WERI-Rb-1 (cell line): Measurements from ENCODE around the gene LRRTM4.
"Not testable (repeated sequence)": the region's sequence is repeated elsewhere in the genome, so short reads cannot be mapped to it uniquely, and the experiment has no call there.

ENCODE experiments used
- DNase-seq: peaks from one replicate; pipeline ENCODE4 v3.0.0-alpha.2; 2020
- H3K27ac ChIP-seq: fragments of 250-450 bp; sonication (Bioruptor Pico); 2 replicates; pipeline ENCODE4 v1.5.1; 2020; ENCODE audit warnings: mild to moderate bottlenecking, moderate library complexity
- H3K27me3 ChIP-seq: fragments of 250-450 bp; sonication (Bioruptor Pico); 2 replicates; pipeline ENCODE4 v1.5.1; 2021; ENCODE audit warnings: mild to moderate bottlenecking, low read depth, moderate library complexity; ENCODE audit not compliant: insufficient read depth, severe bottlenecking
- H3K36me3 ChIP-seq: fragments of 250-450 bp; sonication (Bioruptor Pico); 2 replicates; pipeline ENCODE4 v1.5.1; 2020; ENCODE audit warnings: mild to moderate bottlenecking, moderate library complexity
- H3K4me3 ChIP-seq: 2 replicates; pipeline ENCODE4 v1.5.1; 2011; ENCODE audit warnings: low read depth, mild to moderate bottlenecking, control low read depth, low read length
- H3K9me3 ChIP-seq: fragments of 250-450 bp; sonication (Bioruptor Pico); 2 replicates; pipeline ENCODE4 v1.5.1; 2021; ENCODE audit warnings: mild to moderate bottlenecking, moderate library complexity; ENCODE audit not compliant: severe bottlenecking
- CTCF ChIP-seq: IDR thresholded peaks from 2 replicates; pipeline ENCODE4 v1.5.1; 2011; ENCODE audit warnings: low read depth, mild to moderate bottlenecking, control low read depth, inconsistent platforms, low read length

Gene LRRTM4

GRCh38 chr2:76813084-76813483 lies 709.1 kb downstream of the LRRTM4 start:
- Histone ChIP-seq H3K36me3 (no peaks in the 10 kb centered on the region), H3K27me3 (no peaks in the 10 kb centered on the region), H3K27ac (no peak overlapping the region), H3K4me3 (no peak overlapping the region), H3K9me3 (no peaks in the 10 kb centered on the region)
- TF ChIP-seq CTCF: no peak
- no peak for DNase-seq

GRCh38 chr2:76812156-76812555 lies 710.0 kb downstream of the LRRTM4 start:
- H3K27ac ChIP-seq: no peak overlapping the region
- H3K36me3 ChIP-seq: no peaks in the 10 kb centered on the region
- DNase-seq: no peak
- TF ChIP-seq CTCF: no peak
- H3K27me3 ChIP-seq: no peaks in the 10 kb centered on the region
- H3K4me3 ChIP-seq: no peak overlapping the region
- H3K9me3 ChIP-seq: no peaks in the 10 kb centered on the region

- Histone ChIP-seq H3K27me3 (no peaks in the 10 kb centered on the region), H3K27ac (no peak overlapping the region), H3K4me3 (no peak overlapping the region), H3K9me3 (no peaks in the 10 kb centered on the region), H3K36me3 (no peaks in the 10 kb centered on the region)
- DNase-seq: no peak
- no peak for TF ChIP-seq CTCF
Measured at GRCh38 chr2:76809136-76809535, 713.0 kb downstream of the LRRTM4 start.

- TF ChIP-seq CTCF: no peak
Measured at GRCh38 chr2:76808732-76809131, 713.4 kb downstream of the LRRTM4 start.

GRCh38 chr2:76793647-76794334 lies 728.4 kb downstream of the LRRTM4 start:
- Histone ChIP-seq H3K27me3 (no peaks in the 10 kb centered on the region), H3K9me3 (no peaks in the 10 kb centered on the region), H3K4me3 (no peak overlapping the region), H3K27ac (no peak overlapping the region), H3K36me3 (no peaks in the 10 kb centered on the region)
- no peak for DNase-seq
- TF ChIP-seq CTCF: no peak

More at GRCh38 chr2:76808732-76809131, 713.4 kb downstream of the LRRTM4 start:
- H3K4me3 ChIP-seq: no peak overlapping the region
- H3K27me3 ChIP-seq: no peaks in the 10 kb centered on the region
- H3K27ac ChIP-seq: no peak overlapping the region
- no peaks in the 10 kb centered on the region for H3K36me3 ChIP-seq
- no peak for DNase-seq
- H3K9me3 ChIP-seq: no peaks in the 10 kb centered on the region

GRCh38 chr2:76781313-76781712 lies 740.9 kb downstream of the LRRTM4 start:
- not testable (repeated sequence) for H3K36me3 ChIP-seq, H3K27ac ChIP-seq, H3K27me3 ChIP-seq, H3K4me3 ChIP-seq, H3K9me3 ChIP-seq, DNase-seq
